Kidney glomerular epithelial cell (primary cell): ENCODE results near the gene OSM.
"Not testable (repeated sequence)": the region's sequence is repeated elsewhere in the genome, so short reads cannot be mapped to it uniquely, and the experiment has no call there.

Source experiments
- DNase-seq: peaks from one replicate; lab custom pipeline; 2025; lab: John Stamatoyannopoulos, UW

Gene OSM

GRCh38 chr22:30225220-30225927 is 41.3 kb downstream of the OSM start:
- no peak for DNase-seq

- DNase-seq, result no peak
Measured at GRCh38 chr22:30224161-30224857, 42.3 kb downstream of the OSM start.

GRCh38 chr22:30223303-30223702 is 43.3 kb downstream of the OSM start:
- no peak for DNase-seq

- no peak for DNase-seq
Measured at GRCh38 chr22:30222321-30222720, 44.3 kb downstream of the OSM start.

- no peak for DNase-seq
Measured at GRCh38 chr22:30221121-30221992, 45.3 kb downstream of the OSM start.

GRCh38 chr22:30220338-30221012 is 46.2 kb downstream of the OSM start:
- DNase-seq, result no peak

GRCh38 chr22:30219668-30220278 is 46.9 kb downstream of the OSM start:
- no peak for DNase-seq

GRCh38 chr22:30219049-30219654 is 47.5 kb downstream of the OSM start:
- DNase-seq, result no peak

- DNase-seq, result no peak
Measured at GRCh38 chr22:30217698-30218560, 48.7 kb downstream of the OSM start.

- no peak for DNase-seq
Measured at GRCh38 chr22:30216710-30217109, 49.9 kb downstream of the OSM start.

- not testable (repeated sequence) for DNase-seq
Measured at GRCh38 chr22:30216272-30216671, 50.4 kb downstream of the OSM start.

GRCh38 chr22:30214703-30215407 is 51.8 kb downstream of the OSM start:
- no peak for DNase-seq

GRCh38 chr22:30212996-30213441 is 53.6 kb downstream of the OSM start:
- no peak for DNase-seq
